Activated CD4-positive, alpha-beta T cell treated with anti-CD3 and anti-CD28 coated beads, Interleukin-2, Interleukin-6, amounts not matched to agents 100 ng/mL and 50 ng/mL, durations not matched to agents 16 hours and 8 hours (primary cell): ENCODE results near the gene ZBTB16.
A peak's percentile ranks its signal among the peaks of the same experiment; 100 is the strongest.

Experiments used
- DNase-seq: peaks from one replicate; pipeline ENCODE4 v3.0.0-alpha.2; 2020

The ZBTB16 gene

DNA sequence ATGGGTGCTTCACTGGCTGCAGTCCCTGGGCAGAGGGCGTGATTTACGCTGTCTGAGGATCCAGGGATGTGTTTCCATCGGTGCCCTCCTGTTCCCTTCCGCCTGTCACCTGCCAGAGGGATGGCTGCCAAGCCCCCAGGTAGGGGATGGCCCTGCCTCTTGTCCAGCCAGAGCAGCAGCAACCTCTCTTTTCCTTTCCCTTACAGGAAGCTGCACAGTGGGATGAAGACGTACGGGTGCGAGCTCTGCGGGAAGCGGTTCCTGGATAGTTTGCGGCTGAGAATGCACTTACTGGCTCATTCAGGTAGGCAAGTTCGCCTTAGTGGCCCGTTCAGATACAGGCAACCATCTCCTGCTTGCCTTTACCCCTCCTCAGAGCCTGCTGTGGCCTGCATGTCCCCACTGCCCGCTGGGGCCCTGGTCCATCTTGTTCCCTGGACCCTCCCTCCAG, 96.6 kb downstream of the ZBTB16 start:
- no peak for DNase-seq

DNA sequence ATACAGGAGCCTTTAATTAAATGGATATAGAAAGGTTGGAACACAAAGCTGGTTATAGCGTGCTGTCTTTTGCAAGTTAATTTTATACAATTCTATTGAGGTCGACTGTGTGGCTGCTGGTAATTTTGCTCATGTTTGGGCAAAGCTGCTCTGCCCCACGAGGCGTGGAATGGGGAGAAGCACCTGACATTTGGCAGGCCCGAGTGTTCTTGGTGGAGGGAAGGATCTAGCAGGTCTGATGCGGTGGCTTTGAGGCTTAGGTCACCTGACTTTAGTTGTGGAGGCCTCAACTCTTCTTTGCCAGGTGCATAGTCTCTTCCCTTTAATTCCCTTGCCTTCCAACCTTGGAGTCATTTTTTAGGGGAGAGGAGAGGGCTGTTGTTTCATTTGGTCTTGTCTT, 97.3 kb downstream of the ZBTB16 start:
- DNase-seq, result no peak

DNA sequence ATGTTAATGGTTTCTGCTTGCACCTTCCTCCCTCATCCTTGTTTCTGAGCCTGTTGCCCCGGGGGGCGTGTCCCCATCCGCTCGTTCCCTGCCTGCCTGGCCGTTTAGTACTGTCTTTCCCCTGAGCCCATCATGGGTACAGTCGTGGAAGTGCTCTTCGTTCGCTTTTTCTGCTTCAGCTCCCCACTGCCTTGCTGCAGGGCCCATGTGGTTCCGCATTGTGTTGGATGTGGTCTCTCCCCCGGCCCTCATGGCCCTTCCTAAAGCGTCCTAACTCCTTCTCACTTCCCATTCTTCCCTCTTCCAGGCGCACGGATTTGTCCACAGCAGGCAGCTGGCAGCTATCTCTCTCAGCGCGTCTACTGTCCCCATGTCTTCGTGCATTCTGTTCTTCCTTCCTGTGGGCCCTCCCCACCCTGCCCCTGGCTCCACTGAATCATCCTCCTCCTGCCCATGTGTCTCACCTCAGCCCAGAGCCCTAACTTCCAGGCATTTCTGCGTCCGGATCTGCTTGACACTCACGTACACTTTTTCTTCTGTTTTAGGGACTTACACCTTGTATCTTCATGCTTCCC, 98.1 kb downstream of the ZBTB16 start:
- DNase-seq, result no peak

DNA sequence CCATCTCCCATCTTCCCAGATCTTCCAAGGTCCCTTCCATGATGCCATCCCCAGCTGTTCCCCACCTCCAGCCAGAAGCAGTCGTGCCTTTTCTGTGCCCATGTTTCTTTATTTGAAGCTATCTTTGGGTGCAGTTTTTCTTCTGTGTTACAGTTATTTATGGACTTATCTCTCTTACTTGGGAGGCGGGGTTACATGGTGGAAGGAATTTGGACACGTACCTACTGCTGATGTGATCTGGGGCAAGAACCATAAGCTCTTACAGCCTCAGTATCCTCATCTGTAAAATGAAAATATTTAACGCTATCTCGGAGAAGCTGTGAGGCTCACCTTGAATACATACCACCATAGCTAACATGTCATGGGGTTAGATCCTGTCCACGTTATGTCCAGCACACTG, 98.9 kb downstream of the ZBTB16 start:
- no peak for DNase-seq

DNA sequence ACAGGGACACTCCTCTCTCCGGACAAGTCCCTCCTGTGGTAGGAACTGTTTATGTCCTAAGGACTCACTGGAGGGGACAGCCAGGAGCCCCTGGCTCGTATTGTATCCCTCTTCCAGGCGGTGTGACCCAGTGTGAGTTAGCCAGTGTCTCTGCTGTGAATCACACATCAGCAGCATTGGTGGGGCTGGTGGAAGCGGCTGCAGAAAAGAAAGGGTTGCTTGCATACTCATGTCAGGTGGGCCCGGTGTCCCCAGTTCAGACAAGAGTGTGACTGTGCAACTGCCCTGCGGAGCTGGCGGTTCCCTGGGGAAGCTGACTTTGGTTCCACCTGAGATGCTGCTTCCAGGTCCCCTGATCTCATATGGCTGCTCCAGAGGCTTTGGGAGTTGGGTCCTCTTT, 99.4 kb downstream of the ZBTB16 start:
- no peak for DNase-seq

DNA sequence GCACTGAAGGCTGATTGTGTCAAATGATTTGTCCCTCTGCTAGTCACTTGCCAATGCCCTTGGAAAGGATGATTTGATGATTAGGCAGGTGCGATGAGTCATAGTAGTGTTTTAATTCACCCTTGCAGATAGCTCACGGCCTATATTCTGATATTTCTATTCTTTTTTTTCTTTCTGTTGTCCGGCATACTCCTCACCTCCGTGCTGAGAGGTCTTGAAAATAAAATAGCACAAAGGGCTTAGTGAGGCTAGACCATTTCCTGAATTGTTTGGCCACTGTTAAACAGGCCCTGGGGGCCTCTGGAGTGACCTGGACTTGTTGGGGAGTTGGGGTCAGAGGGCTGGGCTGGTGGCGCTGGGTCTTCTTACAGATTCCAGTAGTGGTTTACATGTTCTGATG, 99.8 kb downstream of the ZBTB16 start:
- DNase-seq, result no peak

DNA sequence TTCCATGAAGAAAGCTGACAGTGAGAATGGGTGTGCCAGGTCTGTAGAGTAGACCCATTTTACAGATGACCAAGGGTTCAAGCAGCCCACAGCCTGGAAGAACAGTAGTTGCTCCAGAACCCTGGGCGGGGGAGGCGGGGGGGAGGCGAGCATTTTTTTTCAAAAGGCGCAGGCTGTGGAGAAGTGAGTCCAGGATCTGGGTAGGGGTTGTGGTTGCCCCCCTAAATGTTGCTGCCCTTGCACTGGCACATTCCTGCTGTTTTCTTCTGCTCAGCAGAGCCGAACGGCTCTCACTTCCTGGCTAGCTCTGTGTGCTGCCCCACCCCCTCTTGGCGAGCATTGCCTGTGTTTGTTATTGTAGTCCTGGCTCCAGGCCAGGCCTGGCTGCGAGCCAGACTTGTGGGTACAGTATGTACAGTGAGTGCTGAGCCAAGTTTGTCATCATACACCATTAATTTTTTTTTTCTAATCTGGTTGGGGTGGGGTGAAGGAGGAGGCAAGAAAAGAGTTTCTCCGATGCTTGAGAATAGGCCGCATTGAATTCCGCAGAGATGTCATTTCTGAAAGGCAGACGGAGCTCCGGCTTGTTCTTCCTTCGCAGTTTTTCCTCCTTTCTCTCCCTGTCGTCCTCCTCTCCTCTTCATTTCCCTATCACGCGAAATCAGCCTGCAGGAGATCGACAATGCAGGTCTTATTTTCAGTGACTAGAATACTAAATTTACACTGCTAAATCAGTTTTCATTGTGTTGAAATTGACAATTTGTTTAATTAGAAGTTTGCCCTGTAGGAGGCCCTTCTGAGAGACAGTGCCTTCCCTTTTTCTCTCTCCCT, 100.5 kb downstream of the ZBTB16 start:
- peak; percentile 85 for DNase-seq

DNA sequence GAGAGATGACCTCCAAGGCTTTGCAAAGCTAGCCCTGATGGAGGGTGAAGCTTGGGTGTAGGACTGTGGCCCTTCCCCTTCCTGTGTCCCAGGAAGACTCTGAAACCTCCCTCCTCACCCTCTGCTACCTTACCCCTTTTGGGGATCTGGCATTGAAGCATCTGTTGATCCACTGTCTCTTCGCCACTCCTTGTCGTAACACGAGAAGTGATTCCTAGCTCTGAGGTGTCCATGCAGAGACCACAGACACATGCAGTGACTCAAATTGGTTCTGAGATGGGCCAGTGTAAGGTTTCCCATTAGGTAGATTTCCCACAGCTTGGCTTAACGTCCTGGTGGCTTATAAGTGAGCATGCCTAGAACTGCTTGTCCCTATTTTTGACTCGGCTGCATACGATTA, 101.4 kb downstream of the ZBTB16 start:
- DNase-seq, result no peak

DNA sequence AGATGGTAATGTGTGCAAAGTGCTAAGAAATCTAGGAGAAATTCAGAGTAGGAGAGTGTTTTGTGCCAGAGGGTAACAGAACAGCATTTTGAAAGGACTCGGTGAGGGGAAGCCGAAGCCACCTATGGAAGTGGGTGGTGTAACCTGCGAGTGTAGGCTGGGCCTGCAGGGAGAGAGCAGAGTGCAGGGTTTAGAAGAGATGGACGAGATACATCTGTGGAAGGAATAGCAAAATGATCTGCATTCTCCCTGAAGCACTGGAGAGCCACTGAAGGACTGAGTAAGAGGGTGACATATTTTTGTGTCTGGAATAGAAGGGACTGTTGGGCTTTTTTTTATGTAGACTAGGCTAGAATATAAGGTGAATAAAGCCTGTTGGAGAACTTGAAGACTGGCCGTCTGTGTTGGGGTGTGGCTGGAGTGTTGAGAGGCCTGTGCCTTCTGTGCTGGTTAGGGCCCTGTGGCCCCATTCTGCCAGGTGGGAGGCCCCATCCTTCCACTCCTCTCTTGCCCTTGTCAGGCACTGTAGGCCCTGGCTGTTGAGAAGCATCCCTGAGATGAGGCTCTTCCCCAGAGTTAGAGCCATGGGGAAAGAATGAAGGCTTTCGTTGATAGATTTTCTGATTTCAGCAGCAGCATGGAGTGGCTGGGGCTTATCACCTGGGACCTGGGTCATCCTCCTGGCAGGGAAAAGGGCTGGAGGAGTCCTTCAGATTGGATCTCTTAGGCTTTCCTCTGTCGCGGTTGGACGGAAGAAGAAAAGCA, 102.2 kb downstream of the ZBTB16 start:
- no peak for DNase-seq

DNA sequence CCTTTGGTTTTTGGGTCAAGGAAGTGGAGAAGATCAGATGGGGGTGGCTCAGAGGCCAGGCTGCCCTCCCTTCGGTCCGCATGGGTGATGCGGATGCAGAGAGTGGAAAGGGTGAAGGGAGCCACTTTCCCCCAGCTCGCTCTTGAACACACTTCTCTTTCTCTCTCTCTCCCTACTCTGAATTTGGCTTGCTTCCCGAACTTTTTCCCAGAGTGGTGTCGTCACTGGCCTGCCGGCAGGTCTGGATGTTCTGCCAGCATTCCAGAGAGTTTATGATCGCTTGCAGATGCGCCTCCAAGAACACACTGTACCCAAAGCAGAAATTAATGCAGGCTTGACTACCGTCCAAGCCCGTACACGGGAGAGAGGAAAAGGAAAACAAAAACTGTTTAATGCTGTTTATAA, 103.2 kb downstream of the ZBTB16 start:
- no peak for DNase-seq

DNA sequence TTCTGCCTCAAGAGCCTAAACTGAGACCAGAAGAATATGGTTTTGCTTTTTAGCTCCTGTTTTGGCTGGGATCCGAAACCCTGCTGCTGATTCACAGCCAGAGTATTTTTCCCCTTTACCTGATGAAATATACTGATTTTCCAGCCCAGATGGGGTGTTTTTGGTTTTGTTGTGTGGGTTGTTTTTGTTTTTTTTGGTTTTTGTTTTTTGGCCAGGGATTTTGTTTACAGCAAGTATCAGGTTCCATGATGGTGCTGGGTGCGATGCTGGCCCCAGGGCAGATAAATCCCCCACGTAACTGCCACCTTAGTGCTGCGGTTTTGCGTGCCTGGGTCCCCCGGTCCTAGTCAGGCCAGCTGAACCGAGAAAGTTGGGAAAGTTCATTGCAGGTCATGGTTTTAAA, 103.7 kb downstream of the ZBTB16 start:
- no peak for DNase-seq

DNA sequence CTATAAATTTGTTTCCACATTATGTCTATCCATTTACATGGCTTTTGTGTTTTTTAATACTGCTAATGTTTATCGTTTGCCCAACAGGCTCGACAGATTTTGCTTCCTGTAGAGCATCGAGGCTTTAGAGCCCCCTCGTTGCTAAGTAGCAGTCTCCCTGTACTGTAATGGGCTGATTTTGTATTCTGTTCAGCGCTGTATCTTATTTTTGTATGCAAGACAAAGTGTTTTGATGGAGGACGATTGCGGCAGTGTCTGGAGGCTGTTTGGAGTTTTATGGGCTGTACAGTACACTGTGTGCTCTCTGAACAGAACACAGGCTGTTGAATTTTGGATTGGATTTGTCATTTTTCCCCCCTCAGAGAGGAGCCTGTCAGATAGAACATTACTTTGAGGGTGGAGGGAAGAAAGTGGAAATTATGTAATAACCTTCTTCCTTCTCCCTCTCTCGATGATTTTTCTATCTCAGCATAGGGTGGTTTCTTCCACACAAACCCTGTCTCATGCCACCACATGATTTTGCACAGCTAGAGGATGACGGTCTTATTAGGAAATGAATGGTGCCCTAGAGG, 104.4 kb downstream of the ZBTB16 start:
- no peak for DNase-seq

DNA sequence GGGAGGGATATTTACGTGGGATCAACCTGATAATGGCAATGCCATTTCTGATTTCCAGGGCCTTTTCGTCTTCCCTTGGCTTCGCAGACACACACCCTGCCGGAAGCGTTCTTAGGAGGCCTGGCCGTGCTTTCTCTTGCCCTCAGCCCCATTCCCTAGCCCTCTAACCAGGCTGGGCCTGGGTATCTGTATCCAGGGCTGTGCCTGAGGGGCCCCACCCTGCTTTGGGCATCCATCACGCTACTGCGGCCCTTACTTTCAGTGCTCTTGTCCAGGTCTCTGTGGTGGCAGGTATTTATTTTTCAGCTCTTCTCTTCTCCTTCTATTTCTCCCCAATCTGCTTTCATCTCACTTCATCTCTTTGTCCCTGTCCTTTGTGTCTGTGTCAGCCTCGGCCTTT, 105.0 kb downstream of the ZBTB16 start:
- DNase-seq, result no peak

DNA sequence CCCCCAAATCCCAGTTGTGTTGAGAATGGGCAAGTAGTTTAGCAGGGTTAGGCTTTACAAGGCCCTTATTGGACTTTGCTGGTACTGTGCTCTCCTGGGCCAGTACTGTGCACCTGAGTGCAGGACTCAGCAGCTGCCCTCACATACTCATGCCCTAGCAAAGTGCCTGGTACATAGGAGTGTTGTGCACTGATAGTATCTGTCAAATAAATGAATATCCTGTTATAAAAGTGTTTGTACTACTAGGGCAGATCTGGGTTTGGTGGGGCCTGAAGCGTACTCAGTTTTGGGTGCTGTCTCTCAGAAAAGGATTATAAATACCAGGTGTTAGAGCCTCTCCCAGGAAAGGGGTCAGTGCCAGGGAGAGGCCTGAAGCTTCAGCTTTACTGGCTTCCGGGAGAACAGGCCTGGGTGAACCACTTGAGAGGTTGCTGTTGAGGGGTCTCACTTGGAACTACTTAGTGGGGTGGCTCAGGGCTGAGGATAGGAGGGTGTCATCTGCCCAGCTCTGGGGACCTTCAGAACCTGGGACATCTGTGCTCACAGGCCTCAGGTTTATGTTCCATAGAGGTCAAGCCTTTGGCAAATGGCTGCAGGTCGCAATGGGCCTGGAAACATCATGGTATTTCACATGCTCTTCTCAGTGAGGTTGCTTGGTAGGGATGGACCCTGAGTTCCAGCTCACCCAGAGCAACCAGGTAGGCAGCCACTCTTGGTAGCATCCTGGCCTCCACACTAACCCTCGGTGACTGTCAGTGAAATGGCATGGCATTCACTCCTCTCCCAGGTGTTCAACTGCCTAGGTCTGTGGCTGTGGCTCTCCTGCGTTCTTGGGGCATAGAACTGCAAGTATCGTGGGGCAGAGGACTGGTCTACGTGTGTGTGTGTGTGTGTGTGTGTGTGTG, 106.1 kb downstream of the ZBTB16 start:
- no peak for DNase-seq

DNA sequence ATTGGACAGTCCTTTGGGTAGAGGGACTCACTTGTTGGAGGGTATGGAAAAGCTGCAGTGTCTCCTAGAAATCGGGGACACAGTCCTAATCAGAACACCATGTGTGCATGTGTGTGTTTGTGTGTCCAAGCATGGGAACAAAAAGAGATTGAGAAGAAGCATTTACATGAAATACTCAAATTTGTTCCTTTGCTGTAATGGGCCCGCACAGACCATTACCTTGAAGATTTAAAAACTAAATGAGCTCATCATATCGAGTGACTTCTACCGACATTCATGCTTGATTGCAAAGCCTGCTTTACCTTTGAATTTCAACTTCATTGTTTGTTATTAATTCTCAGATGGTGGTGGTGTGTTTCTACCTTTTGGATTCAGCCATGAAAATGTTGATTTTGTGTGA, 106.9 kb downstream of the ZBTB16 start:
- DNase-seq, result no peak

DNA sequence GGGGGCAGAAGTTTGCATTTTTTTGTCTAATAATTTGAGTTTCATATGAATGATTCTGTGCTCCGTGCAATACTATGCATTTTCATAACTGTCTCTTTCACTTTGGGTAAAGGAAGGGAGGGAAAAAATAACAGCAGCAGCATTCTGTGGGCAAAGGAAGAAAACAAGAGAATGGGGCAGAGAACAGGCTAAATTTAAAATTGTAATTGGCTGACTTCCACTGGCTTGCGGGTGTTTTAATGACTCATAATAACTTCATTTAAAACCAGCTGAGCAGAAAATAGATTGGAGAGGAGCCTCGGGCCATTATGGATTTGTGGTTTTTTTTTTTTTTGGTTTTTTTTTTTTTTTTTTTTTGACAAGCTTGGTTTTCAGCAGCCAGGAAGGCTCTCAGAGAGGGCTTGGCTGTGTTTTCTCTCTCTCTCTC, 107.4 kb downstream of the ZBTB16 start:
- DNase-seq, result peak; percentile 34

DNA sequence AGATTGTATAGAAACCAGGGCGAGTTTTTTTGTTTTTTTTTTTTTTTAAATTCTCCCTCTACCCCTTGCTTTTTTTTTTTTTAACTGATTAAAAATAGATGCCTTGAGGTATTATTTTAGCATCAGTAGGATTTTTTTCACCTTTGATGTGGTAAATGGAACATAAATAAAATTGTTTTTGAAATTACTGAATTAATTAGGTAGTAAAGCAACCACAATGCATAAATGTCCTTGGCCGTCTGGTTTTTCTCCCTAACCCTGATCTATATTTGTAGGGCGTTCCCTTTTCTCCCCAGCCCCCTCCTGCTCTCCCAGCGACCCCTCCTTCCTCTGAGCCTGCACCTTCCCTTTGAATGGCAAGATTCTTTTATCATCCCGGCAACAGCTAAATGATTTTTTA, 107.8 kb downstream of the ZBTB16 start:
- DNase-seq, result no peak

DNA sequence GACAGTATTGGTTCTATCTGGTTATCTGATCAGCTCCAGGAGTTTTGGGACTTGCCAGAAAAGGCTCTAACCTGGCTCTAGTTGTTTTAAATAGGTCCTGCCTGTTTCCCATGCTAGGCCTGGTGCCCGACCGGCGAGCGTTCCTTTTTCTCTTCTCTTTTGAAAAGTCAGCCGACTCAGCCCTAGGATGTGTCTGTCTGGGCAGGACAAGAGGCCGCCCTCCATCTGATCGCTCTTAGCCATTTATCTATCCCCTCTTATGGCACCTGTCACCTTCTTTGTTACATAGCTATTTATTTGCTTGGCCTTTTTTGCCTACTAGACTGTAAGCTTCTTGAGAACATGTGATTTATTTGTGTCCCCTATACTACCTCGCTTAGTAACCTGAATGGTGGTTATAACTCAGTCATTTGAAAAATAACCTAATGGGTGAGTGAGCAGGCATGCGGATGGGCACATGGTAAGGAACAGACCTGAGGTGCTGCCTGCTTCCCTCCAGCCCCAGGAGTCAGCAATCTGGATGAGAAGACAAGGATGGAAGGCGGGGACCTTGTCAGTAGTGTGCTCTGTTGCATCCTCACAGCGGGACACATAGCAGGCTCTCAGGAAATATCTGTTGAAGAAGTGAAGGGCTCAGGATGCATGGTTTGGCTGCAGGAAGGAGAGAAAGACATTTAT, 108.4 kb downstream of the ZBTB16 start:
- DNase-seq, result no peak

DNA sequence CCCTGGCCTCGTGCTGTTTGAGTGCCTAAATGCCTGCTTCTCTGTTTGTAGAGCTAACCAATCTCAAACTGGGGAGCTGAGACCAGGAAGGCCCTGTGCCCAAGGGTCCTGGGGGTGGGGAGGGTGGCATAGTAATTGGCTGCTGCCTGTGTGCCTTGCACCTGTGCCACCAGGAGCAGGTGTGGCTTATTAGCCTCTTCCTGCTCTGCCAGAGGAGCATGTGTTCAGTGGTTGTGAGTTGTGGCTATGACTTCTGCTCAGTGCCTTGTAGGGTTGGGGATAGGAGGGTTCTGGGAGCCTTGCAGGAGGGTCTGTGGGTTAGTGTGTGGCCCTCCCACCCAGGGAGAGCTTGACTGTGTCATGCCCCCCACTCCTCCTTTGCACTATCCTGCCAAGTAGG, 109.2 kb downstream of the ZBTB16 start:
- no peak for DNase-seq

DNA sequence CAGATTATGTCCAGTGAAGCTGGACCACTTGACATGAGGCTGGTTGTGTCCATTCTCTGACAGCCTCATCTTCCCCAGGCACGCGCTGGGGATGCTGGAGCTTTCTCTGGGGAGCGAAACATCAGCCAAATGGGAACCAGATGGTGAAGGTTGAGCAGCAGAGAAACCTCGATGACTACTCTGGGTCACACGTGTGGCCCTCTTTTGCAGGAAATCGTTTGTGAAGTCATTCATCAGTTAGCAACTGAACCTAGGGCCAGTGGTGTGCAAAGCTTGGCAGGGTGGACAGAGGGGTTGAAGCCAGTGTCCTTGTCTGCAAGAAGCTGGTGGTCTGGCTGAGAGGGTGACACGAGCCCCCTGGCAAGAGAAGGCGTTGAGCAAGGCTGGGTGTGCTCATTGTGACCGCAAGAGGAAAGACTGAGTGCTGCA, 109.8 kb downstream of the ZBTB16 start:
- DNase-seq, result no peak

DNA sequence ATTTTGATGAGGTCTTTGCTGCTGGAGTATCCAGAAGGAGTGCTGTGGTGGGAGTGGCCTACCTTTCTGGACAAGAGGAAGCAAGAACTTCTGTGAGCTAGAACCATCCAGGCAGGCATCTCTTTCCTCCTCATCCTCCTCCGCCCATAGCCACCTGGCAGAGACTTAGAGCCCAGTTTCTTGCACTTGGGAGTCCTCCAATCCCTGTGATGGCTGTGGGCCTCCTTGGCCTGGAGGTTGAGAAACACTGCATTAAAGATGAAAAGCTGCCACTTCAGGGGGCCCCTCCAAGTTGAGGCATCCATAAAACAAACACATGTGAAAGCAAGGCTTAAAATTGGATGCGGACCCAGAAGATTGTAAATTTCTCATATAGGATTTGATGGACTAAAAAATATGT, 110.3 kb downstream of the ZBTB16 start:
- DNase-seq, result no peak

DNA sequence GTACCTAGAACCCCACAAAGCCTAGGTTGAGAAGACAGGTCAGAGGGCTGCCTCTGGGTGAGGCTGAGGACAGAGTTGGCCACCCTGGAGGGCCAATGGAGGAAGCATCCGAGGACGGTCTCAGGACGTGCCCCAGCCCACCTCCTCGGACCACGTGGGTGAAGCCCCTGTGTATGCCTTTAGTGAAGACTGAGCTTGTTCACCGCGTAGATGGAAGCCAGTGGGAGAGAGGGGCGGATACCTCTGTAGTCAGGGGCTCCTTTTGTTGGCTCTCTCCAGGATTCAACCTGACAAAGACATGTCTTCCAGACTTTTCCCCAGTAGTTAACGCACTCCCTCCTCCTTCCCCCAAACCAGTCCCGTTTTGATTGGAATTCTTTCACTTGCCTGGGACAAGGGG, 110.7 kb downstream of the ZBTB16 start:
- no peak for DNase-seq
